Measurements from ENCODE around the gene ARHGAP24. TPM values are rescaled to one million over a fixed set of nuclear protein-coding genes. Genes with fewer than 3 reads are reported as not detected.

ARHGAP24 gene
- total RNA-seq, 1 donor from 2014 or later: 9.9 TPM

GRCh38 chr4:85700362-85700761 is 225.4 kb downstream of the ARHGAP24 start:
- H3K4me3 ChIP-seq (ENCODE audit: low read depth, low read length): no peak overlapping the region
- DNase-seq (ENCODE audit: low read depth): no peak
- TF ChIP-seq CTCF (conservative IDR thresholded peaks at IDR 0.05; ENCODE audit: low read depth, low read length): no peak

- no peak overlapping the region for H3K4me3 ChIP-seq (ENCODE audit: low read depth, low read length)
- no peak for DNase-seq (ENCODE audit: low read depth)
- TF ChIP-seq CTCF (conservative IDR thresholded peaks at IDR 0.05; ENCODE audit: low read depth, low read length): no peak
These were observed 226.9 kb downstream of the ARHGAP24 start for GRCh38 chr4:85701861-85702321.

- no peak for DNase-seq (ENCODE audit: low read depth)
- no peak for TF ChIP-seq CTCF (conservative IDR thresholded peaks at IDR 0.05; ENCODE audit: low read depth, low read length)
- H3K4me3 ChIP-seq (ENCODE audit: low read depth, low read length): no peak overlapping the region
These were observed 228.1 kb downstream of the ARHGAP24 start for GRCh38 chr4:85703096-85703495.

- DNase-seq (ENCODE audit: low read depth): no peak
- no peak for TF ChIP-seq CTCF (conservative IDR thresholded peaks at IDR 0.05; ENCODE audit: low read depth, low read length)
- H3K4me3 ChIP-seq (ENCODE audit: low read depth, low read length): no peak overlapping the region
These were observed 232.7 kb downstream of the ARHGAP24 start for GRCh38 chr4:85707611-85708010.

- TF ChIP-seq CTCF (conservative IDR thresholded peaks at IDR 0.05; ENCODE audit: low read depth, low read length): no peak
- no peak for DNase-seq (ENCODE audit: low read depth)
- no peak overlapping the region for H3K4me3 ChIP-seq (ENCODE audit: low read depth, low read length)
These were observed 233.5 kb downstream of the ARHGAP24 start for GRCh38 chr4:85708468-85708867.

- DNase-seq (ENCODE audit: low read depth): no peak
- no peak overlapping the region for H3K4me3 ChIP-seq (ENCODE audit: low read depth, low read length)
- no peak for TF ChIP-seq CTCF (conservative IDR thresholded peaks at IDR 0.05; ENCODE audit: low read depth, low read length)
These were observed 238.1 kb downstream of the ARHGAP24 start for GRCh38 chr4:85713005-85713404.

GRCh38 chr4:85715991-85716737 is 241.2 kb downstream of the ARHGAP24 start:
- H3K4me3 ChIP-seq (ENCODE audit: low read depth, low read length): no peak overlapping the region
- DNase-seq (ENCODE audit: low read depth): no peak
- TF ChIP-seq CTCF (conservative IDR thresholded peaks at IDR 0.05; ENCODE audit: low read depth, low read length): no peak

All from epithelial cell of proximal tubule (primary cell).